Naive B cell (primary cell): ENCODE data around the gene FAM149A. TPM values are rescaled to one million over a fixed set of nuclear protein-coding genes. Genes with fewer than 3 reads are reported as not detected.

ENCODE experiments used
- ATAC-seq, 2 donors: fragments of 150-1000 bp; cut with Tn5 transposase; 2 replicates each; pipeline ENCODE4 v1.10.0; 2021; ENCODE audit warnings: low read depth in 2 of 2, mild to moderate bottlenecking in 2 of 2, moderate library complexity in 2 of 2
- DNase-seq: peaks from one replicate; pipeline ENCODE4 v3.0.0; 2022
- H3K27ac Mint-ChIP-seq, 6 donors: one replicate each; pipeline ENCODE4 v1.8.0; 2020 to 2022; ENCODE audit warnings: mild to moderate bottlenecking in 6 of 6, mixed read lengths in 6 of 6, moderate library complexity in 5 of 6, inconsistent platforms in 2 of 6
- H3K27me3 Mint-ChIP-seq, 3 donors: one replicate each; pipeline ENCODE4 v1.8.0; 2021 to 2022; ENCODE audit warnings: mixed read lengths in 3 of 3, mild to moderate bottlenecking in 1 of 3
- H3K36me3 Mint-ChIP-seq, 2 donors: one replicate each; pipeline ENCODE4 v1.8.0; 2020 to 2022; ENCODE audit warnings: mixed read lengths in 2 of 2, inconsistent platforms in 1 of 2, mild to moderate bottlenecking in 1 of 2
- H3K4me1 Mint-ChIP-seq, 3 donors: one replicate each; pipeline ENCODE4 v1.8.0; 2020 to 2022; ENCODE audit warnings: mixed read lengths in 3 of 3, inconsistent platforms in 1 of 3, mild to moderate bottlenecking in 1 of 3, moderate library complexity in 1 of 3
- H3K4me3 Mint-ChIP-seq, 8 donors: one replicate each; pipeline ENCODE4 v1.8.0; 2020 to 2022; ENCODE audit warnings: mild to moderate bottlenecking in 8 of 8, mixed read lengths in 8 of 8, moderate library complexity in 8 of 8, inconsistent platforms in 2 of 8
- H3K9me3 Mint-ChIP-seq, 7 donors: one replicate each; pipeline ENCODE4 v1.8.0; 2020 to 2022; ENCODE audit warnings: mixed read lengths in 7 of 7, mild to moderate bottlenecking in 5 of 7, inconsistent platforms in 2 of 7, moderate library complexity in 1 of 7
- polyA plus RNA-seq, 6 donors: library from polyadenylated mRNA; unstranded; fragments of 300-500 nt; fragmentation: Illumina TruSeq; gene quantifications; one replicate each; pipeline ENCODE4 v1.2.3, GENCODE V29; 2021; ENCODE audit warnings: low read depth in 6 of 6

FAM149A gene
- polyA plus RNA-seq, 6 donors from 2014 or later: not detected

DNA sequence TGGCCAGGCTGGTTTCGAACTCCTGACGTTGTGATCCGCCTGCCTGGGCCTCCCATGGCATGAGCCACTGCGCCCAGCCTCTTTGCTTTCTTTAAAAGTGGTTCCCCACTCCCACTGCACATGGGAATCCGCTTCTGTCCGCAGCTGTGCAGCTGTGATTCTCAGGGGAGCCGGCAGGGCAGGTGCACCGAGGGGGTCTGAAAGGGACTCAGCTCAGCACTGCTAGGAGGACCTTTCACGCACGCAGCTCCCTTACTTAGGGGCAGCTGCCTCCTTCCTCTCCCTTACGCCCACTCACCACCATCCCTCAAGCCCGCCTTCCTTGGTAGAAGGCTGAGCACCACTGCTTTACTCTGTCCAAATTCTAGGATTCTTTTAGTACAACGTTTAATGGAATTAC, 46.4 kb downstream of the FAM149A start:
- H3K9me3 Mint-ChIP-seq: peaks cover 0 to 5% (median 0%) of the 10 kb centered on the region in 7 donors
- H3K4me3 Mint-ChIP-seq: no peak overlapping the region
- no peak for DNase-seq
- H3K36me3 Mint-ChIP-seq: no peaks in the 10 kb centered on the region
- H3K27me3 Mint-ChIP-seq: peaks cover 27 to 65% (median 47%) of the 10 kb centered on the region in 3 donors
- H3K27ac Mint-ChIP-seq: no peak overlapping the region
- no peak for ATAC-seq
- H3K4me1 Mint-ChIP-seq: no peaks in the 10 kb centered on the region

DNA sequence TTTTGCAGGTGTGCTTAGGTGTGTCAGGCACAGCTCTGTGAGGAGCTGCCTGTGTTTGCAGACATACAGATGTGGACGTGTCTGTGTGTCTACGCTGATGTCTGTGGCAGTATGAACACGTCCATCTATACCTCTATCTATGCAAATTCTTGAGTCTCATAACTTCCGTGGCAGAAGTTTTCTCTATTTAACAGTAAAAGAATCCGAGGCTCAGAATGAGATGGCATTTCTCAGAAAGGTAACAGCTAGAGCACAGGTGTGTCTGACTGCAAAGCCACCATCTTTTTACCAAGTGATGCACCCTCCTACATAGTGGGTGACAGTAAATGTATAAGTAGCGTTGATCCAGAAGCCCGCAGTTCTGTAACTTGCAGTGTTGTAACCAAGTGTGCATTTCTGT, 47.0 kb downstream of the FAM149A start:
- H3K4me3 Mint-ChIP-seq: no peak overlapping the region
- peaks cover 25 to 61% (median 42%) of the 10 kb centered on the region in 3 donors for H3K27me3 Mint-ChIP-seq
- ATAC-seq (no peak), DNase-seq (no peak)
- no peaks in the 10 kb centered on the region for H3K36me3 Mint-ChIP-seq
- H3K4me1 Mint-ChIP-seq: no peaks in the 10 kb centered on the region
- H3K9me3 Mint-ChIP-seq: peaks cover 0 to 5% (median 0%) of the 10 kb centered on the region in 7 donors
- no peak overlapping the region for H3K27ac Mint-ChIP-seq

DNA sequence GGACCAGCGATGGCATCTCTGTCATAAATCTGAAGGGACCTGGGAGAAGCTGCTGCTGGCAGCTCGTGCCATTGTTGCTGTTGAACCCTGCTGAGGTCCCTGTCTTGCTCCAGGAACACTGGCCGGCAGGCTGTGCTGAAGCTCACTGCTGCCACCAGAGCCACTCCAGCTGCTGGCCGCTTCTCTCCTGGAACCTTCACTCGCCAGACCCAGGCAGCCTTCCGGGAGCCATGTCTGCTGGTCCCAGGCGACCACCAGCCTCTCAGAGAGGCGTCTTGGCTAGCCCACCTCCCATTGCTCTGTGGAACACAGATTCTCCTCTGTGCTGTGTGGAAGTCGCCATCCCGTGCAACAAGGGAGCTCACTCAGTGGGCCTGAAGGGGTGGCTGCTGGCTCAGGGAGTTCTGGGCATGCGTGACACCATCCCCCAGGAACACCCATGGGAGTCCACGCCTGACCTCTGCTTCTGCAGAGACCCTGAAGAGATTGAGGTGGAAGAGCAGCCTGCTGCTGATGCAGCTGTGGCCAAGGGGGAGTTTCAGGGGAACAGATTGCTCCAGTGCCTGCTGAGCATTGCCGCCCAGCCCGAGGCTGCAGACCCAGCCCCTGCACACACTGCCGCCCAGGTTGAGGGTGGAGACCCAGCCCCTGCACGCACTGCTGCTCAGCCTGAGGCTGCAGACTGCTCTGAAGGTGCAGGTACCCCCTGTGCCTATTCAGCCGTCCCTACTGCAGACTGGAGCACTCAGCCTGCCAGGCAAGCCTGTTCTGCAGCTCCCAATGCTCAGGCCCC, 53.7 kb downstream of the FAM149A start:
- H3K4me3 Mint-ChIP-seq: no peak overlapping the region
- no peaks in the 10 kb centered on the region for H3K36me3 Mint-ChIP-seq
- peaks cover 14 to 36% (median 16%) of the 10 kb centered on the region in 3 donors for H3K27me3 Mint-ChIP-seq
- H3K27ac Mint-ChIP-seq: peak overlapping the region in 1 of 6 donors; percentile 91
- H3K9me3 Mint-ChIP-seq: peaks cover 0 to 5% (median 0%) of the 10 kb centered on the region in 7 donors
- H3K4me1 Mint-ChIP-seq: no peaks in the 10 kb centered on the region
- DNase-seq (no peak), ATAC-seq (no peak)

DNA sequence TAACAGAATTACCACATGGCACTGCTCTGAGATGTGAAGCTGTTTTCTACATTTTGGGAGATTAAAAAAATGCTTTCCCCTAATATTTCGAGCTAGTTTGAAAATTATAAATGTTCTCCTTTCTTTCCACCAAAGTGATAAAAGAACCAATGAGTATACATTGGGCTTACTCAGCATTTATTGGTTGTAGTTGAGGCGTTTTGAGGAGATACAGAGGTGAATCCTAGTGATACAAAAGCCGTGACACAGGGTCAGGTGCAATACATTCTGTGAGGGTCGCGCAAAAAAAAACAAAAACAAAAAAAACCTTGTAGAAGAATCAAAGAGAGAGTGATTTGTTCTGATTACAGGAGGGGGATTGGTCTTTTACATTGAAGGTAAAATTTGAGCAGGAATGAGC, 54.5 kb downstream of the FAM149A start:
- H3K9me3 Mint-ChIP-seq: peaks cover 0 to 4% (median 0%) of the 10 kb centered on the region in 7 donors
- H3K27me3 Mint-ChIP-seq: peaks cover 16 to 28% (median 19%) of the 10 kb centered on the region in 3 donors
- no peaks in the 10 kb centered on the region for H3K4me1 Mint-ChIP-seq
- no peaks in the 10 kb centered on the region for H3K36me3 Mint-ChIP-seq
- H3K4me3 Mint-ChIP-seq: no peak overlapping the region
- no peak overlapping the region for H3K27ac Mint-ChIP-seq
- ATAC-seq (no peak), DNase-seq (no peak)

DNA sequence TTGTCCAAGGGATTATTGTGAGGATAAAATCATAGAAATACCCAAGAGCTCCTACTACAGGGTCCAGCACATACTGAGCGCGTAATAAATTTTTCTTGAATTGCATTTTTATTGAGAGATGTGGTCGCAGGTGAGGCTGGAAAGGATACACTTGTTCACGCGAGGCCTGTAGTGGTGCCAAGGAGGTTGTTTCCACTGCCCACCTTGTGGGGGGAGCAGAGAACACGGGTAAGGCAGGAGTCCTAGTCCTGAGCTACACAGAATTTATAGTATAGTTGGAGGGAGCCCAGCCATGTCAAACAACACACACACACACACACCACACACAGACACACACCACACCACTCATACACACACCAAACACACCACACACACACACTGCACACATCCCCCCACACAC, 55.1 kb downstream of the FAM149A start:
- peaks cover 0 to 4% (median 0%) of the 10 kb centered on the region in 7 donors for H3K9me3 Mint-ChIP-seq
- H3K36me3 Mint-ChIP-seq: no peaks in the 10 kb centered on the region
- ATAC-seq (no peak), DNase-seq (no peak)
- peaks cover 21 to 28% (median 23%) of the 10 kb centered on the region in 3 donors for H3K27me3 Mint-ChIP-seq
- H3K27ac Mint-ChIP-seq: no peak overlapping the region
- H3K4me3 Mint-ChIP-seq: no peak overlapping the region
- no peaks in the 10 kb centered on the region for H3K4me1 Mint-ChIP-seq

DNA sequence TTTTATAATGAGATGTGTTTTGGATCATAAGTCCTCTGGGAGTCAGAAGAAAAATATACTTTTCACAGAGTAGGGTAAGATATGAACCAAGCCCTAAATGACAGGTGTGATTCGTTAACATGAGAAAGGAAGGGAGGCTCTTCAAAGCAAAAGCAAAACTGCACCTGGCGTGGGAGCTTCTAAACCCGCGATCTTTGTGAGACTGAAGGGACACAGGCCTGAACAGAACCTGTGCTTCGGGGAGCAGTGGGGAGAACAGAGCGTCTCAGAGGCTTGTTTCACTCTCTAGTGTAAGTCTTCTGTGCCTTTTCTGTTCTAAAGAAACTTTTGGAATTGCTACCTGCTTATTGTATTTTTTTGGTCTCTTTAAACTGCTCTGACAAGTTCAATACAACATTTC, 56.6 kb downstream of the FAM149A start:
- H3K27me3 Mint-ChIP-seq: peaks cover 23 to 24% (median 23%) of the 10 kb centered on the region in 3 donors
- H3K9me3 Mint-ChIP-seq: no peaks in the 10 kb centered on the region
- DNase-seq: no peak
- no peak overlapping the region for H3K27ac Mint-ChIP-seq
- ATAC-seq: no peak
- H3K36me3 Mint-ChIP-seq: no peaks in the 10 kb centered on the region
- H3K4me3 Mint-ChIP-seq: no peak overlapping the region
- no peaks in the 10 kb centered on the region for H3K4me1 Mint-ChIP-seq

DNA sequence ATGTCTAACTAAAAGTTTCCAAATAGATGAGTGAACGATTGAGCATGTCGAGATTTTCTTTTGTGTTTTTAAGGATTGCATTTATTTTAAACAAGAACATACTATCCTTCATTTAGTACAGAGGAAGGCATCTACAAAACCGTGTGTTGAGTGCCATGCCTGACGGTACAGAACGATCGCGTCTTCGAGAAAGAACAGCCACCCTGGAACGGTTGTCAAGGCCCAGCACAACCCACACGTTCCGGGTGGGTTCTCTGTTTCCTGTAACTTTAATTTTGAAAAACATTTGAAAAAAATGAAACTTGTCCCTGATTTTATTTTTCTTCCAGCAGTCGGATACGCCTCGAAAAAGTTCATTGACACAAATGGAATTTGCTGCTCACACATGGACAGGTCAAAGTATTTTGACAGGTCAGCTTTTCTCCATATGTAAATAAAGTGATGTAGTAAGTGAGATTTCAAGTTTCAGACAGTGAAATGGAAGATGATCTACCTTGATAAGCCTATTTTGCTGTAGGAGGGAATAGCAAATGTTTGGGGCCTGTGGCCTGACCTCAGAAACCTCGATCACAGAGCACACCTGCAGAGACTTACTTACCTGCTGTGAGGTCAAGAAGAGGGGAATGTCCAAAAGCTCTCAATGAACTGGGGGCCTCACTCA, 62.5 kb downstream of the FAM149A start:
- Mint-ChIP-seq H3K4me3 (no peak overlapping the region), H3K27ac (no peak overlapping the region), H3K4me1 (no peaks in the 10 kb centered on the region), H3K9me3 (no peaks in the 10 kb centered on the region), H3K27me3 (peaks cover 14 to 24% (median 23%) of the 10 kb centered on the region in 3 donors), H3K36me3 (no peaks in the 10 kb centered on the region)
- ATAC-seq (no peak), DNase-seq (no peak)

DNA sequence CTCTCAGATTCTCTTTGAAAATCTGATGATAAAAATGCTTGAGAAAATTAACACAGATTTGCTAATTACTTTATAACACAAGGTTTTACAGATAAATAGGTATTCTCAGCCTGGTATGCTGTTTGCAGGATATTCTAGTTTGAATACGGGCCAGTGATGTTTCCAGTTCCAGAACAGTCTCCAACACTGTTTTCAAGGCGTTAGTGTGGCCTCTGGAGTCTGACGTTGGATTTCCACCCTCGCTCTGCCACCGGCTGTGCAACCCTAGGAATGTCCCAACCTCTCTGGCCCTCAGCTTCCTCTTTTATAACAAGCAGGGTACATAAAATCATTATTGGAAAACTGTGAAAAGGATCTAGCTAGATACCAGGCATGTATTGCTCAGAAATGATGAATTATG, 63.1 kb downstream of the FAM149A start:
- DNase-seq: no peak
- Mint-ChIP-seq H3K27ac (no peak overlapping the region), H3K27me3 (peaks cover 14 to 24% (median 18%) of the 10 kb centered on the region in 3 donors), H3K4me1 (no peaks in the 10 kb centered on the region), H3K36me3 (no peaks in the 10 kb centered on the region), H3K4me3 (no peak overlapping the region), H3K9me3 (no peaks in the 10 kb centered on the region)
- no peak for ATAC-seq

DNA sequence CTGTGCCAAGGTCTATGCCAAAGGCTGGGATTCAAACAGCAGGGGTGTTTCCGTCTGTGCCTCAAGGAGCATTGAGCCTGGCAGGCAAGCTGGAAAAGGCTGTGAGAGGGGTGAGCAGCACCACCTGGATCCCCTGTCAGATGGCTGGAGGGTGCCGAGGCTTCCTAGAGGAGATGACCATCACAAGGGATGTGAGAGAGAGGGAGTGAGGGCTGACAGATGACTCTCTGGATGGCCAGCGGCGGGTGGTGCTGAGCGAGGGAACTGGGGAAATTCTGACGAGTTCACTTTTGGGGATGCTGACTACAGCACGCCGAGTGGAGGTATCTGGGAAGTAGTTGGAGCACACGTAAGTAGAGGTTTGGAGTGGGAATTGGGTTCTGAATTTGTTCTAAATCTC, 64.2 kb downstream of the FAM149A start:
- Mint-ChIP-seq H3K27me3 (peaks cover 14 to 21% (median 18%) of the 10 kb centered on the region in 3 donors), H3K4me3 (no peak overlapping the region), H3K4me1 (no peaks in the 10 kb centered on the region), H3K27ac (no peak overlapping the region), H3K9me3 (no peaks in the 10 kb centered on the region), H3K36me3 (no peaks in the 10 kb centered on the region)
- ATAC-seq (no peak), DNase-seq (no peak)

DNA sequence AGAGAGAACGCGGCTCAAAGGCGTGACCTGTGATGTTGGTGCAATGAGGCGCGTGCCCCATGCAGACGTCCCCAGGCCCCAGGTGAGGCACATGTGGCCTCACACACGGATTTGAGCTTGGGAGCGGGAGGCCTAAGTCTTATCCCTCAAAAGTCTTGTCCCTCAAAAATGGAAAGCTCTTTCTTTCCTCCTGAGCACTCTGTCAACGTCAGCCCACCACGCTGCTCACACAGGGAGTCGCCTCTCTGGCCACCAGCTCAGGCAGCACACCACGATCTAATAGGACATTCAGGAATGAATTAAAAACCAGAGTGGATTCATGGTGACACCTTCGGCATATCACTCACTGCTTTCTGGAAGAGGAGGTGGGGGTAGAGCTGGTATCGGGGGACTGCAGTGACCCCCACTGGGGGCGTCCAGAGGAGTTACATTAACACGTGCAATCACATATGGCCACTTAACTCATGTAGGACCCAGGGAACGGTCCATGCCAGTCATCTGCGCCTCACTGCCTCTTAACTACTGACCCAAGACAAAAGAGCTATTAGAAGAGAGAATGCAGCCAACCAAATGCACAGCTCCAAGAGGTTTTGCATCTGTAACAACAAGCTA, 64.9 kb downstream of the FAM149A start:
- no peak overlapping the region for H3K27ac Mint-ChIP-seq
- H3K9me3 Mint-ChIP-seq: no peaks in the 10 kb centered on the region
- no peaks in the 10 kb centered on the region for H3K36me3 Mint-ChIP-seq
- no peak overlapping the region for H3K4me3 Mint-ChIP-seq
- H3K4me1 Mint-ChIP-seq: no peaks in the 10 kb centered on the region
- H3K27me3 Mint-ChIP-seq: peaks cover 11 to 16% (median 14%) of the 10 kb centered on the region in 3 donors
- DNase-seq (no peak), ATAC-seq (no peak)

DNA sequence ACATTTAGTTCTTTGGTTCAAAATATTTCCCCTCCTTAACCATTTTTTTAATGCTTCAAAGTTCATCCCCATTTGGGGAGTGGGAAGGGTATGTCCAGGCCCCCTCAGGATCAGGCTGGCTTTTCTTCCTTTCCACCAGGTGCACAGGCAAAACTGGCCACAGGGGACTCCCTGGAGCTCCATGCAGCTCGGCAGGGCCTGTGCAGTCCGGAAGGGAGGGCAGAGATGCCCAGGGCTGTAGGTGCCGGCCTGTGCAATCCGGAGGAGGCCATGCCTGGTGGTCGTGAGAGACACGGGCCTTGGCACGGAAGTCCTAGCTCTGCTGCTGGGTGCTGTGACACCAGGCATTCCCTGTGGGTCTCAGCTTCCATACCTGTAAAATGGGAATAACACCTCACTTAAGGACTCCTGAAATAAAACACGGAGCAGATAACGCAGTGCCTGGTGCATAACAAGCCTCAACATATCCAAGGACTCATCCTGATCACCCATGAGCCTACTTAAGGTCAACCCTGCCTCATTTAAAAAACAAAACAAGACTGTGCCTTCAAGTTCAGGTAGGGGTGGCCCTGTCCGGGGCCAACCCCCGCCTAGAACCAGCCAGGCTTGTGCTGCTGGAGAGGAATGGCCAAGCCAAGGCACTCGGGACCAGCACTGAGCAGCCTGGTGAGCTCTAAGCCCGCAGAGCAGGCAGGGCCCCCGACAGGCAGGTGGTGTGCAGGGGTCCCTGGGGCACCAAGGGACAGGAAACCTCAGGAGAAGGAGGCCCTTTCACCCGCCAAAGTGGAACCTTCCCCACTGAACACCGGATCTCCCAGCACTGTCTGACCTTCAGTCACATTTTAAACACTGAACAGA, 65.7 kb downstream of the FAM149A start:
- Mint-ChIP-seq H3K9me3 (no peaks in the 10 kb centered on the region), H3K4me3 (no peak overlapping the region), H3K27ac (no peak overlapping the region), H3K36me3 (no peaks in the 10 kb centered on the region), H3K27me3 (peaks cover 4 to 9% (median 7%) of the 10 kb centered on the region in 3 donors), H3K4me1 (no peaks in the 10 kb centered on the region)
- ATAC-seq: no peak
- DNase-seq: no peak

DNA sequence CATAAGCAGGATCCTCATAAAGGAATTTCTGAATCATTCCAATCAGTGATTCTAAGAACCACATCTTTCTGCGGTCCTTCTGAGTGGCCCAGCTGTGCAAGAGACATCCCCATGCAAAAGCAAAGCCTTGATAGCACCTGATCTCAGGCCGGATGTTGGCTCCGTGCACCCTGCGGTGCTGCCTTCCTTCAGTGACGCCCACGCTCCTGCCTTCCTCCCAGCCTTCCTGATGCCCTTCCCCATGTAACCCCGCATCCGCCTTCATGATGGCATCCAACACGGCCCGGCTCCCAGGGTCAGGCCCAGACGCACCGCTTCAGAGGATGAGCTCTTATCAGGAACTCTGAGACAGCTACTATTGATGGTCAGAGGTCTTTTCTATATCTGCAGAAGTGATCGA, 66.5 kb downstream of the FAM149A start:
- Mint-ChIP-seq H3K9me3 (no peaks in the 10 kb centered on the region), H3K27ac (no peak overlapping the region), H3K4me1 (no peaks in the 10 kb centered on the region), H3K27me3 (peaks cover 7 to 8% (median 7%) of the 10 kb centered on the region in 3 donors), H3K4me3 (no peak overlapping the region), H3K36me3 (peaks cover 0 to 4% of the 10 kb centered on the region in 2 donors)
- ATAC-seq (no peak), DNase-seq (no peak)

DNA sequence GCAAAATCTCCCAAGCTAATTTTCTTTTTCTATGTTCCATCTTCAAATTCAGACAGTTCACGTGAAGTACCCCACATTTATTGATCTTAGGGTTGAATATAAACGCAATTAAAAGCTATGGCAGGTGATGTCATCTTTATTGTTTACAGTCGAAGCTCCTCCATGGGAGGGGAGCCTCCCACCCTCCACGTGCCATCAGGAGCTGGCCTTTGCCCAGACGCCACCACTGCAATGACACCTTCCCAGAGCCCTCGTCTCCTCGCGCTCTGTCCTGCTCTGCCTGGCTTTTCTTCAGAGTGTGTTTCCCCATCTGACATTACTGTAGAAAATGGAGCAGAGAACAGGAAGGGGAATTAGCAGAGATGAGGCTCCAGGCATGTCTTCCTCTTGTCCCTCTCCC, 68.0 kb downstream of the FAM149A start:
- H3K27ac Mint-ChIP-seq: peak overlapping the region in 2 of 6 donors; percentile 71 to 80
- H3K27me3 Mint-ChIP-seq: peaks cover 5 to 18% (median 17%) of the 10 kb centered on the region in 3 donors
- DNase-seq (no peak), ATAC-seq (no peak)
- peaks cover 0 to 2% (median 0%) of the 10 kb centered on the region in 7 donors for H3K9me3 Mint-ChIP-seq
- H3K4me1 Mint-ChIP-seq: no peaks in the 10 kb centered on the region
- H3K36me3 Mint-ChIP-seq: peaks cover 0 to 4% of the 10 kb centered on the region in 2 donors
- no peak overlapping the region for H3K4me3 Mint-ChIP-seq
